ENCODE measurements around the gene RFX1.

The RFX1 gene

DNA sequence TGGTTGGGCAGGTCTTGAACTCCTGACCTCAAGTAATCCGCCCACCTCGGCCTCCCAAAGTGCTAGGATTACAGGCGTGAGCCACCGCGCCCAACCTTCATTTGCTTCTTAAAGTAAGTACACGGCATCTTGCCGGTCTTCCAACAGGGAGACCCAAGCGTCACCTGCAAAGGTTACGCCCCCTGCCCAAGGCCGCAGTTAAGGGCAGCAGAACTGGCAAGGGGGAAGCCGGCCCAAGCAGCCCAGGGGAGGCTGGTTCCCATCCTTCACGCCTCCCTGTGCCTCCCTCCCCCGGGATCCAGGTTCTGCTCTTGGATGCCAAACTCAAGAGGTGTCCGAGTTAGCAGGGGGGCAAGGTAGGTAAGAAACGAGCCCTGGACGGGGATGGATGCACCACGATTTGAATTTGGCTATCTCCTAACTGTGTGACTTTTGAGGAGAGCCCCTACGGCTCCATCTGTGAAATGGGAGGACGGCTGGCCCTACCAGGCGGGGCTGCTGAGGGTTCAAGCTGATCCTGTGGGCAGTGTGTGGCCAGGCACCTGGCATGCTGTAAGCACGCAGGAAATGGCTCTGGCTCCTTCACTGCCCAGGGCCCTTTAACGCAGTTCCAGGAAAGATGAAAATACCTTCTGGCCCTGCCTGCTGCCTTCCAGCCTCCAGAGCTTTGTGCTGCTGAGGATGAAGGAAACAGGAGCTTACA is 9.0 kb downstream of the RFX1 start:
- DNase-seq (ENCODE audit: low read depth in 3 of 3, low spot score in 1 of 3) = no peak

DNA sequence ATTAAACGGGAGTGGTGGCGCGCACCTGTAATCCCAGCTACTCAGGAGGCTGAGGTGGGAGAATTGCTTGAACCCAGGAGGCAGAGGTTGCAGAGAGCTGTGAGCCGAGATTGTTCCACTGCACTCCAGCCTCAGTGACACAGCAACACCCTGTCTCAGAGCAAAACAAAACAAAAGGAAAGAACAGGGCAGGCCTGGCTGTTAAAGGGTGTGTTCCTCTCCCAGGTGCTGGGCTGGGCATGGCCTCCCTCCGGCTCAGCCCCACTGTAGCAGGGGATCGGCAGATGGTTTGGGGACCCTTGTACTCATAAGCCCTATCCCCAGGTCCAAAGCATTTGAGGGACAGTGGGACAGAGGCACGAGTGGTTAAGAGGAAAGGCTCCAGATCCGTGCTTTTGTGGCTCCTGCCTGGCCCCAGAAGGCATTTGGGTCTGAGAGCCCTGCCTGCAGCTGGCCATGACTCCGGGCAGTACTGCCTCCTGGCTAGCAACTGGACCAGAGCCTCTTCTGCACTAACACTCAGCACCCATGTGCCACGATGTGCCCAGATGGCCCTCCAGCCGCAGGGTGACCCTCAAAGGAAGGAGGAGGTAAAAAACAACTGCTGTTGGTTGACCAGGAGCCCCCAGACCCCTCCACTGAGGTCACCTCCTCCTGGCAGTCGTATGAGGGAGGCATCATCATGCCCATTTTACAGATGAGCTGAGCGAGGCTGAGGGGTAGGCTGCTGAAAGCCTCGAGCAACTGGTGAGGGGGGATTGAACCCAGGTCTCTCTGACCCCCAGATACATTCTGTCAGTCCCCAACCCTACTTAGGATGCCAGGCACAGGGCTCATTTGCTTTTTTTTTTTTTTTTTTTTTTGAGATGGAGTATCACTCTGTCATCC is 10.0 kb downstream of the RFX1 start:
- DNase-seq (ENCODE audit: low read depth in 3 of 3, low spot score in 1 of 3) = no peak

DNA sequence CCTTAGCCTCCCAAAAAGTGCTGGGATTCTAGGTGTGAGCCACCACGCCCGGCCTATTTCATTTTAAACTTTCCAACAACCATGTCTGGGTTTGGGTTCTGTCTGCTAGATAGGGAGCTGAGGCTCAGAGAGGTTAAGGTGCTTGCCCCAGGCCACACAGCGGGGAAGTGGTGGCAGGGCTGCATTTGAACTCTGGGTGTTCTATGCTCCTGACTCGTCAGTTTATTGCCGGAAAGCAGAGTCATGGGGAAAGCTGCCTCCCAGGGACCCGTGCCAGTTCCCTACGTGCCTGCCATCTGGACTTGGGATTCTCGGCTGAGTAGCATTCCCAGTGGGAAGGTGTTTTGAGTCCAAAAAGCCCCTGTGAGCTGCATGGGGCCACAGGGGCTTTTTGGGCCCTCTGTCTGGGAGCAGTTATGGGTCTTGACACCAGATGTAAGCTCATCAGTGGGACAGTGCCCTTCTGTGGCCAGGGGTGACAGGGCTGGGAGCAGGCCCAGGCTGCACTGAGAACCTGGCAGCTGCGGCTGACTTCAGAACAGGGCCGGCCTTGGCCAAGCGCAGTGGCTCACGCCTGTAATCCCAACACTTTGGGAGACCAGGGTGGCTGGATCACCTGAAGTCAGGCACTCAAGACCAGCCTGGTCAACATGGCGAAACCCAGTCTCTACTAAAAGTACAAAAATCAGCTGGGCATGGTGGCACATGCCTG is 10.9 kb downstream of the RFX1 start:
- DNase-seq (ENCODE audit: low read depth in 3 of 3, low spot score in 1 of 3) = no peak

DNA sequence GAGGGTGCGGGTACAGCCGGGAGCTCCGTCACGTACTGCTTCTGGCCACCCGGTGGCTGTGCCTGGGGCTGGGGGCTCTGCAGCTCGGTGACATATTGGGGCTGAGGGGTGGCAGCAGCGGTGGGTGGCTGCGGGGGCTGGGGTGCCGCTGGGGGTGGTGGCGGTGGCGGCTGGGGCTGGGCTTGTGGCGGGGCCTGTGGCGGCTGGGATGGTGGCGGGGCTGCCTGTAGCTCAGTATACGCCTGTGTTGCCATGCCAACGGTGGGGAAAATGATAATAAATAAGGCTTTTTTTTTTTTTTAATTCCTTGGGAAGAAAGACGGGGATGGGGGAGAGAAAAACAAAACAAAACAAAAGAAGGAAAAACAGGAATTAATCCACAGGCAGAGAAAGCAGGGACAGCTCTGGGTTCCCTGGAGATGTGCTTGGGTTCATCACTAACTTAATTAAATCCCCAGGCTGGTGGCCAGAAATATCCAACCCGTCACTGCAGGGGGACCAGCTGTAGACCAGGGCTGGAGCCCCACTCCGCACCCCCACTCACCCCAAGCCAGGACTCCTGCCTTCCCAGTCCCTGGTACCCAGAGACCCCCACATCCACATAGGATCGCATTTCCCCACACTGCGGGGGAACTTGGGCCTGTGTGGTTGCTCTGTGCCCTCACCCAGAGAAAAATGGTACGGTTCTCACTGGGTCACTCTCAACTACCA is 12.4 kb downstream of the RFX1 start:
- no peak for DNase-seq (ENCODE audit: low read depth in 3 of 3, low spot score in 1 of 3)

GRCh38 chr19:13992025-13992424 is 14.1 kb downstream of the RFX1 start:
- DNase-seq (ENCODE audit: low read depth in 3 of 3, low spot score in 1 of 3) = no peak

DNA sequence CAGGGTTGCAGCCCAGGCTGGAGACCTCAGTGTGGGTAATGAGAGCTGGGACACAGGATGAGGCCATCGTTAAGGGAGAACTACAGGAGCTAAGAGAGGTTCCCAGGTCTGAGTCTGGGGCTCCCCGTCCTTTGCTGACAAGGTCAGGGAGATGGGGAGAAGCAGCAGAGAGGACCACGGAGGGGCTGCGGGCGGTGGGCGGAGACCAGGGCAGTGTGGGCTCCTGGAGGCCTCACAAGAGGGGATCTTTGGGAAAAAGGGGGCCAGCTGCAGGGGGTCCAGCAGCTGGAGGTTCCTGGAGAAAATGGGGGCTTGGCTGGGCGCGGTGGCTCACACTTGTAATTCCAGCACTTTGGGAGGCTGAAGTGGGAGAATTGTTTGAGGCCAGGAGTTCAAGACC is 16.0 kb downstream of the RFX1 start:
- no peak for DNase-seq (ENCODE audit: low read depth in 3 of 3, low spot score in 1 of 3)

GRCh38 chr19:13989487-13989886 is 16.6 kb downstream of the RFX1 start:
- no peak for DNase-seq (ENCODE audit: low read depth in 3 of 3, low spot score in 1 of 3)

- no peak for DNase-seq (ENCODE audit: low read depth in 3 of 3, low spot score in 1 of 3)
These were observed 18.8 kb downstream of the RFX1 start for GRCh38 chr19:13987101-13987890.

GRCh38 chr19:13986348-13986904 is 19.7 kb downstream of the RFX1 start:
- DNase-seq (ENCODE audit: low read depth in 3 of 3, low spot score in 1 of 3) = peak; percentile 97 to 99 (median 98)

- DNase-seq (ENCODE audit: low read depth in 3 of 3, low spot score in 1 of 3) = no peak
These were observed 20.3 kb downstream of the RFX1 start for GRCh38 chr19:13985771-13986347.

GRCh38 chr19:13984875-13985741 is 21.0 kb downstream of the RFX1 start:
- no peak for DNase-seq (ENCODE audit: low read depth in 3 of 3, low spot score in 1 of 3)

GRCh38 chr19:13984186-13984585 is 21.9 kb downstream of the RFX1 start:
- no peak for DNase-seq (ENCODE audit: low read depth in 3 of 3, low spot score in 1 of 3)

- no peak for DNase-seq (ENCODE audit: low read depth in 3 of 3, low spot score in 1 of 3)
These were observed 22.8 kb downstream of the RFX1 start for GRCh38 chr19:13983213-13983889.

DNA sequence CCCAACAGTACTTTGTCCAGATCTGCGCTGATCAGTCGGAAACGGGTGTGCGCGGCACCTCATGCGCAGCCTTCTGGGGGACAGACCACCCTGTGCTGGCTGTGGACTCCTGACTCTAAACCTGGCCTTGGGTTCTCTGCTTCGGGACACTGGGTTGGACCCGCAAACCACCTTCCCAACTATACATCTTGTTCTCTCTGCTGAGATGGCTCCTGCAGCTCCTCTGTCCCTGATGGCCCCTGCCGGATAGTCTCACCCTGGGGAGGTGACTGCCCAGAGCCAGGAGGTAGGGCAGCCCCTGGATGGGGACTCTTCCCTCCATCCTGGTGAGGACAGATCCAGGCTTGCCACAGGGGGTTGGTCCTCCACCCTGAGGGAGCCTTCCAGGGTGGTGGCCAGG is 23.3 kb downstream of the RFX1 start:
- no peak for DNase-seq (ENCODE audit: low read depth in 3 of 3, low spot score in 1 of 3)

DNA sequence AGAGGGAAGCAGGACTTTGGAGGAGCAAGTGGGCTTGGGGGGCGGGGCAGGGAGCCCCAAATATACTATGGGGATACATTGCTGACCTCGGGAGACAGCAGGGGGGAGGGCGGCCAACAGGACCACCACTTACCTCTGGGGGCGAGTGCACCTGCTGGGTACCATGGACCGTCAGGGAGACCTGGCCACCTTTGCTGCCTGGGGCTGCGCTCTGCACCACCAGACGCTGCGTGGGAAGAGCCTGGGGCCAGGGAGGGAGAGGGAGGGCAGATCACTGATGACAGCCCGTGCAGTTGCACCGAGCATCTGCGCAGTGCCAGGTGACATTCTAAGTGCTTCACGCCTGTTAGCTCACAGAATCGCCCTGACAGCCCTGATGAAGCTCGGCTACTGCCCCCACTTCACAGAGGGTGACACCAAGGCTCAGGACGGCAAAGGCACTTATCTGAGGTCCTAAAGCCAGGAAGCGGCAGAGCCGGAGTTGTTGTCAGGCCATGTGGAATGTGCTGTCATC is 24.1 kb downstream of the RFX1 start:
- DNase-seq (ENCODE audit: low read depth in 3 of 3, low spot score in 1 of 3) = no peak

GRCh38 chr19:13981467-13981866 is 24.7 kb downstream of the RFX1 start:
- DNase-seq (ENCODE audit: low read depth in 3 of 3, low spot score in 1 of 3) = no peak

DNA sequence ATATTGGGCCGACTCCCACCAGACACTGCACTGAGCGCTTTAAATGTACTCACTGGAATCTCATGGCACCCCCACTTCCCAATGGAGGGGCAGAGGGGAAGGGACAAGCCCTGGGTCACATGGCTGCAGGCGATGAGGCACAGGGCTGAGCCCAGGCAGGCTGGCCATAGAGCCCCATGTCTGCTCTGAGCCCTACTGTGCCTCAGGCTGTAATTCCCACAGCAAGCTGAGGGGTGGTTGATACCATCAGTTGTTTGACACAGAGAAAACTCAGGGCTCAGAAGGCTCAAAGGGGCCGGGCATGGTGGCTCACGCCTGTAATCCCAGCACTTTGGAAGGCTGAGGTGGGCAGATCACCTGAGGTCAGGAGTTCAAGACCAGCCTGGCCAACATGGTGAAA is 25.1 kb downstream of the RFX1 start:
- no peak for DNase-seq (ENCODE audit: low read depth in 3 of 3, low spot score in 1 of 3)

GRCh38 chr19:13980340-13980739 is 25.8 kb downstream of the RFX1 start:
- DNase-seq (ENCODE audit: low read depth in 3 of 3, low spot score in 1 of 3) = no peak

Data from stimulated activated CD4-positive, alpha-beta T cell treated with anti-CD3 and anti-CD28 coated beads, TNF-alpha, amount 100 ng/mL, for 1 hour (primary cell).